Measurements from ENCODE around the gene ZNF580. TPM values are rescaled to one million over a fixed set of nuclear protein-coding genes. Genes with fewer than 3 reads are reported as not detected.

The ZNF580 gene
- total and polyA plus RNA-seq, 2 experiments from 2014 or later: 10.1 to 53.8 TPM

- Histone ChIP-seq H3K79me2 (peaks cover 38% of the 10 kb centered on the region), H3K9me3 (ENCODE audit: low read depth) (no peaks in the 10 kb centered on the region), H3K4me3 (no peak overlapping the region), H3K4me1 (ENCODE audit: insufficient read depth) (peaks cover 18% of the 10 kb centered on the region), H3K9me2 (replicated peaks; ENCODE audit: insufficient read depth) (no peaks in the 10 kb centered on the region), H3K27me3 (no peaks in the 10 kb centered on the region), H3K27ac (no peak overlapping the region), H4K20me1 (ENCODE audit: insufficient read depth, poor library complexity, severe bottlenecking) (no peaks in the 10 kb centered on the region), H3K36me3 (replicated peaks; ENCODE audit: insufficient read depth, low read depth) (no peaks in the 10 kb centered on the region), H3K4me2 (peak overlapping the region; percentile 92), H2AFZ (no peak overlapping the region)
- TF ChIP-seq EZH2phosphoT487 (IDR thresholded peaks at IDR 0.05; ENCODE audit: low read depth, severe bottlenecking, unreplicated experiment) (no peak), EZH2 (IDR thresholded peaks at IDR 0.05; ENCODE audit: borderline replicate concordance) (no peak)
- 94% methylated on average over 16 of the region's 17 CpGs for WGBS (ENCODE audit: low lambda C conversion rate, missing lambda C conversion rate)
- DNase-seq (ENCODE audit: low spot score): no peak
Observed at GRCh38 chr19:55649268-55650125, 8.7 kb downstream of the ZNF580 start.

- peaks cover 18% of the 10 kb centered on the region for H3K4me1 ChIP-seq (ENCODE audit: insufficient read depth)
- TF ChIP-seq EZH2 (IDR thresholded peaks at IDR 0.05; ENCODE audit: borderline replicate concordance) (no peak), EZH2phosphoT487 (IDR thresholded peaks at IDR 0.05; ENCODE audit: low read depth, severe bottlenecking, unreplicated experiment) (no peak), CTCF (IDR thresholded peaks at IDR 0.05; ENCODE audit: poor library complexity) (no peak)
- H3K27ac ChIP-seq: no peak overlapping the region
- WGBS (ENCODE audit: low lambda C conversion rate, missing lambda C conversion rate): 94% methylated on average over 4 of the region's 4 CpGs
- no peaks in the 10 kb centered on the region for H3K27me3 ChIP-seq
- H3K36me3 ChIP-seq (replicated peaks; ENCODE audit: insufficient read depth, low read depth): no peaks in the 10 kb centered on the region
- no peaks in the 10 kb centered on the region for H3K9me3 ChIP-seq (ENCODE audit: low read depth)
- H3K4me2 ChIP-seq: no peak overlapping the region
- H3K9me2 ChIP-seq (replicated peaks; ENCODE audit: insufficient read depth): no peaks in the 10 kb centered on the region
- no peak overlapping the region for H3K4me3 ChIP-seq
- no peaks in the 10 kb centered on the region for H4K20me1 ChIP-seq (ENCODE audit: insufficient read depth, poor library complexity, severe bottlenecking)
- H3K79me2 ChIP-seq: peaks cover 33% of the 10 kb centered on the region
- DNase-seq (ENCODE audit: low spot score): no peak
- H2AFZ ChIP-seq: no peak overlapping the region
Observed at GRCh38 chr19:55650126-55650557, 9.3 kb downstream of the ZNF580 start.

GRCh38 chr19:55650602-55651230, 9.9 kb downstream of the ZNF580 start:
- 95% methylated on average over 17 of the region's 17 CpGs for WGBS (ENCODE audit: low lambda C conversion rate, missing lambda C conversion rate)
- H2AFZ ChIP-seq: no peak overlapping the region
- peaks cover 3% of the 10 kb centered on the region for H4K20me1 ChIP-seq (ENCODE audit: insufficient read depth, poor library complexity, severe bottlenecking)
- H3K9me3 ChIP-seq (ENCODE audit: low read depth): no peaks in the 10 kb centered on the region
- TF ChIP-seq CTCF (IDR thresholded peaks at IDR 0.05; ENCODE audit: poor library complexity) (no peak), EZH2phosphoT487 (IDR thresholded peaks at IDR 0.05; ENCODE audit: low read depth, severe bottlenecking, unreplicated experiment) (no peak), EZH2 (IDR thresholded peaks at IDR 0.05; ENCODE audit: borderline replicate concordance) (no peak)
- no peaks in the 10 kb centered on the region for H3K36me3 ChIP-seq (replicated peaks; ENCODE audit: insufficient read depth, low read depth)
- H3K4me2 ChIP-seq: no peak overlapping the region
- peaks cover 33% of the 10 kb centered on the region for H3K79me2 ChIP-seq
- no peaks in the 10 kb centered on the region for H3K9me2 ChIP-seq (replicated peaks; ENCODE audit: insufficient read depth)
- DNase-seq (ENCODE audit: low spot score): no peak
- H3K4me3 ChIP-seq: no peak overlapping the region
- no peaks in the 10 kb centered on the region for H3K27me3 ChIP-seq
- H3K27ac ChIP-seq: no peak overlapping the region
- peaks cover 18% of the 10 kb centered on the region for H3K4me1 ChIP-seq (ENCODE audit: insufficient read depth)

GRCh38 chr19:55651236-55651635, 10.4 kb downstream of the ZNF580 start:
- Histone ChIP-seq H3K9me3 (ENCODE audit: low read depth) (no peaks in the 10 kb centered on the region), H3K4me3 (no peak overlapping the region), H4K20me1 (ENCODE audit: insufficient read depth, poor library complexity, severe bottlenecking) (peaks cover 8% of the 10 kb centered on the region), H3K27ac (no peak overlapping the region), H3K36me3 (replicated peaks; ENCODE audit: insufficient read depth, low read depth) (no peaks in the 10 kb centered on the region), H3K4me1 (ENCODE audit: insufficient read depth) (peaks cover 22% of the 10 kb centered on the region), H3K4me2 (no peak overlapping the region), H3K9me2 (replicated peaks; ENCODE audit: insufficient read depth) (no peaks in the 10 kb centered on the region), H2AFZ (no peak overlapping the region), H3K27me3 (no peaks in the 10 kb centered on the region), H3K79me2 (peaks cover 33% of the 10 kb centered on the region)
- no peak for DNase-seq (ENCODE audit: low spot score)
- WGBS (ENCODE audit: low lambda C conversion rate, missing lambda C conversion rate): 88% methylated on average over 13 of the region's 18 CpGs
- no peak for TF ChIP-seq EZH2 (IDR thresholded peaks at IDR 0.05; ENCODE audit: borderline replicate concordance)
- TF ChIP-seq EZH2phosphoT487 (IDR thresholded peaks at IDR 0.05; ENCODE audit: low read depth, severe bottlenecking, unreplicated experiment): no peak
- TF ChIP-seq CTCF (IDR thresholded peaks at IDR 0.05; ENCODE audit: poor library complexity): no peak
